ENCODE measurements around the gene ERC1. TPM values are rescaled to one million over a fixed set of nuclear protein-coding genes. Genes with fewer than 3 reads are reported as not detected.

Gene ERC1
- total RNA-seq, 1 experiment from 2014 or later = 55.1 TPM

DNA sequence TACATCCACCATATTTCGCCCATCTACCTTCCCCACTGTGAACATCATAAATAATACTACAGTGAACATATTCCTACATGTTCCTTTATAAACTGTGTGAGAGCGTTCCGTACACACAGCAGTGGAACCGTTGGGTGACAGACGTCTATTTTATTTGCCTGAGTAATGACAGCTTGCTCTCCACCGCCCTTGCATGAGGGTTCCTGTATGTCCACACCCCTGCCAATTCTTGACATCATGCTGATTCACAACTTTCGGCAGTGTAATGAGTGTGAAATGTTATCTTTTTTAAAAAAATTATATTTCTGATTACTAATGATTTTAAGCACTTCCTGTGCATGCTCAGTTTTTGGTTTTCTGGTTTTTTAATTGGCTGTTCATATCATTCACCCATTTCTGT is 37.2 kb upstream of the ERC1 start:
- Mint-ChIP-seq H3K9me3 (ENCODE audit: unreplicated experiment) (no peaks in the 10 kb centered on the region), H3K36me3 (ENCODE audit: insufficient read depth, unreplicated experiment) (no peaks in the 10 kb centered on the region), H3K4me1 (ENCODE audit: insufficient read depth, unreplicated experiment) (peaks cover 7% of the 10 kb centered on the region), H3K27me3 (ENCODE audit: insufficient read depth, unreplicated experiment) (no peaks in the 10 kb centered on the region), H3K27ac (ENCODE audit: low read depth, unreplicated experiment) (no peak overlapping the region), H3K4me3 (ENCODE audit: unreplicated experiment) (no peak overlapping the region)
- intact Hi-C loops (cut with micrococcal nuclease) = loop anchor here (1.0 kb wide), 1 partner anchor 630 kb away; no protein-coding TSS in a partner anchor
- peak; percentile 52 for DNase-seq (ENCODE audit: unreplicated experiment)
- TF ChIP-seq, protein P1, sequence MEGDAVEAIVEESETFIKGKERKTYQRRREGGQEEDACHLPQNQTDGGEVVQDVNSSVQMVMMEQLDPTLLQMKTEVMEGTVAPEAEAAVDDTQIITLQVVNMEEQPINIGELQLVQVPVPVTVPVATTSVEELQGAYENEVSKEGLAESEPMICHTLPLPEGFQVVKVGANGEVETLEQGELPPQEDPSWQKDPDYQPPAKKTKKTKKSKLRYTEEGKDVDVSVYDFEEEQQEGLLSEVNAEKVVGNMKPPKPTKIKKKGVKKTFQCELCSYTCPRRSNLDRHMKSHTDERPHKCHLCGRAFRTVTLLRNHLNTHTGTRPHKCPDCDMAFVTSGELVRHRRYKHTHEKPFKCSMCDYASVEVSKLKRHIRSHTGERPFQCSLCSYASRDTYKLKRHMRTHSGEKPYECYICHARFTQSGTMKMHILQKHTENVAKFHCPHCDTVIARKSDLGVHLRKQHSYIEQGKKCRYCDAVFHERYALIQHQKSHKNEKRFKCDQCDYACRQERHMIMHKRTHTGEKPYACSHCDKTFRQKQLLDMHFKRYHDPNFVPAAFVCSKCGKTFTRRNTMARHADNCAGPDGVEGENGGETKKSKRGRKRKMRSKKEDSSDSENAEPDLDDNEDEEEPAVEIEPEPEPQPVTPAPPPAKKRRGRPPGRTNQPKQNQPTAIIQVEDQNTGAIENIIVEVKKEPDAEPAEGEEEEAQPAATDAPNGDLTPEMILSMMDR (IDR thresholded peaks at IDR 0.05; ENCODE audit: unreplicated experiment) = no peak
- BruUV-seq (replicated peaks) = no TSS peak
- ChIA-PET CTCF (interaction anchor here (1.2 kb wide), 1 partner anchor 139 kb away, joined by 4 read pairs; no protein-coding TSS in a partner anchor), POLR2A (interaction anchor here (0.5 to 1.6 kb wide), 6 partner anchors 13 to 160 kb away, joined by 3 to 5 read pairs (median 3); no protein-coding TSS in a partner anchor)

DNA sequence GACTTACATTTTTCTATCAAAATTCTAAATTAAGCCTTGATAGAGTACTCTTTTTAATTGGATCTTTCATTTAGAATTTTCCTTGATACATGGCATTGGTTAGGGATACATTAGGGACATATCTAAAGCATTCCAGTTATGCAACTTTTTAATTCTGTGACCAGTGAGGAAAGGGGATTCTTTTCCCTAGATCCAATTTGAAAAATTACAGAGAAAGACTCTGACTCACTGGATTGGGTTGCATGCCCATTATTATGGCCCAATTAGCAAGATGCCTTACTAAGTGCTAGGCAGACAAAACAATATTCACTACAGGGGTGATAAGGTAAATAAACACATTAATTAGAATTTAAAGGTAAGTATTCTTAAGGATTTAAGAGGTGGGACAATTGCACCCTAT is 36.3 kb upstream of the ERC1 start:
- POLR2A ChIA-PET = interaction anchor here (0.7 to 1.0 kb wide), 2 partner anchors 34 to 85 kb away, joined by 3 to 4 read pairs; no protein-coding TSS in a partner anchor
- no peak overlapping the region for H3K4me3 Mint-ChIP-seq (ENCODE audit: unreplicated experiment)
- DNase-seq (ENCODE audit: unreplicated experiment) = no peak
- intact Hi-C loops (cut with micrococcal nuclease) = no loop called here
- peaks cover 7% of the 10 kb centered on the region for H3K4me1 Mint-ChIP-seq (ENCODE audit: insufficient read depth, unreplicated experiment)
- H3K9me3 Mint-ChIP-seq (ENCODE audit: unreplicated experiment) = no peaks in the 10 kb centered on the region
- H3K27me3 Mint-ChIP-seq (ENCODE audit: insufficient read depth, unreplicated experiment) = no peaks in the 10 kb centered on the region
- TF ChIP-seq, protein P1 (IDR thresholded peaks at IDR 0.05; ENCODE audit: unreplicated experiment) = no peak
- CTCF ChIA-PET = interaction anchor here (1.2 kb wide), 1 partner anchor 138 kb away, joined by 4 read pairs; no protein-coding TSS in a partner anchor
- BruUV-seq (replicated peaks) = no TSS peak
- no peak overlapping the region for H3K27ac Mint-ChIP-seq (ENCODE audit: low read depth, unreplicated experiment)
- no peaks in the 10 kb centered on the region for H3K36me3 Mint-ChIP-seq (ENCODE audit: insufficient read depth, unreplicated experiment)

DNA sequence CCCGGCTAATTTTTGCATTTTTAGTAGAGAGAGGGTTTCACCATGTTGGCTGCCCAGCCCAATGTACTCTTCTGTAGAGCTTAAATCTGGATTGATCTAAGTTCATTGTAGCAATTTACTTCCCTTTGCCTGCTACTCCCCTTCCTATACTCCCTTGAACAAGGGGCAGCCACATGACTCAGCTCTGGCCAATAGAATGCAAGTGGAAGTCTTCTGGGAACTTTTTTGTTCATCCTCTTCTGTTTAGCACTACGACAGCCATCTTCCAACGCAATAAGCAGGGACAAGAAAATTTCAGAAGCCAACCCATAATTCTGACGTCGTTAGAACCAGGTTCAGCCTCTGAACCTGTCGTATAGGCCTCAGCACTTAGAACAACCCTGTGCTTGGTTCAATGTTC is 35.1 kb upstream of the ERC1 start:
- TF ChIP-seq, protein P1 (IDR thresholded peaks at IDR 0.05; ENCODE audit: unreplicated experiment) = no peak
- Mint-ChIP-seq H3K36me3 (ENCODE audit: insufficient read depth, unreplicated experiment) (no peaks in the 10 kb centered on the region), H3K4me1 (ENCODE audit: insufficient read depth, unreplicated experiment) (peaks cover 7% of the 10 kb centered on the region), H3K9me3 (ENCODE audit: unreplicated experiment) (no peaks in the 10 kb centered on the region), H3K27me3 (ENCODE audit: insufficient read depth, unreplicated experiment) (no peaks in the 10 kb centered on the region), H3K4me3 (ENCODE audit: unreplicated experiment) (no peak overlapping the region), H3K27ac (ENCODE audit: low read depth, unreplicated experiment) (no peak overlapping the region)
- DNase-seq (ENCODE audit: unreplicated experiment) = no peak
- BruUV-seq (replicated peaks) = no TSS peak
- intact Hi-C loops (cut with micrococcal nuclease) = no loop called here
- ChIA-PET CTCF (interaction anchor here (1.0 kb wide), 1 partner anchor 18 kb away, joined by 4 read pairs; no protein-coding TSS in a partner anchor), POLR2A (no interaction called here)

GRCh38 chr12:958588-959123 is 32.4 kb upstream of the ERC1 start:
- TF ChIP-seq, protein P1 (IDR thresholded peaks at IDR 0.05; ENCODE audit: unreplicated experiment) = no peak
- Mint-ChIP-seq H3K4me1 (ENCODE audit: insufficient read depth, unreplicated experiment) (peaks cover 4% of the 10 kb centered on the region), H3K9me3 (ENCODE audit: unreplicated experiment) (no peaks in the 10 kb centered on the region), H3K27me3 (ENCODE audit: insufficient read depth, unreplicated experiment) (no peaks in the 10 kb centered on the region), H3K27ac (ENCODE audit: low read depth, unreplicated experiment) (no peak overlapping the region), H3K36me3 (ENCODE audit: insufficient read depth, unreplicated experiment) (no peaks in the 10 kb centered on the region), H3K4me3 (ENCODE audit: unreplicated experiment) (no peak overlapping the region)
- intact Hi-C loops (cut with micrococcal nuclease) = no loop called here
- ChIA-PET CTCF (interaction anchor here (0.5 to 0.8 kb wide), 2 partner anchors 22 to 85 kb away, joined by 3 to 5 read pairs; no protein-coding TSS in a partner anchor), POLR2A (no interaction called here)
- DNase-seq (ENCODE audit: unreplicated experiment) = no peak
- BruUV-seq (replicated peaks) = no TSS peak
